Fibroblast of lung (primary cell): ENCODE data around the gene POLR2F.

Experiments used
- EZH2 ChIP-seq: IDR thresholded peaks from 2 replicates; pipeline ENCODE4 v1.5.1; 2012; ENCODE audit warnings: low read length, control low read depth, mild to moderate bottlenecking; ENCODE audit errors: missing control alignments
- TF ChIP-seq, protein P1 (sequence below), 2 donors: IDR thresholded peaks in 1 of 2; conservative IDR thresholded peaks in 1 of 2; 1 replicate in 1 of 2; 2 replicates in 1 of 2; pipeline ENCODE4 v1.5.1; 2011 to 2012; ENCODE audit warnings: low read length in 2 of 2, control low read depth in 1 of 2, inconsistent platforms in 1 of 2, low read depth in 1 of 2, mild to moderate bottlenecking in 1 of 2

DNA sequence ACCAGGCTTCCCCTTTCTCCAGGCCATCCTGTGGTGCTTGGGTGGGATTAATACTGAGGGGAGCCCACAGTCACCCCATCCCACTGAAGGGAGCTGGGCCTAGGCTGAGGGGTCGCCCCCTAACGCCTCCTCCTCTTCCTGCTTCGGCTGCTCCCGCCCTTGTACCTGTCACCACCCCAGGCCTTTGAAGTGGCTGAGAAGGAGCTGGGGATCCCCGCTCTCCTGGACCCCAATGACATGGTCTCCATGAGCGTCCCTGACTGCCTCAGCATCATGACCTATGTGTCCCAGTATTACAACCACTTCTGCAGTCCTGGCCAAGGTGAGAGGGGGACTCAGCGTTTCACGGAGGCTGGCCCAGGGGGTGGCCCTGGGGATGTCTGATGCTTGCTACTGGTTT is 41.3 kb upstream of the POLR2F start:
- TF ChIP-seq, protein P1, sequence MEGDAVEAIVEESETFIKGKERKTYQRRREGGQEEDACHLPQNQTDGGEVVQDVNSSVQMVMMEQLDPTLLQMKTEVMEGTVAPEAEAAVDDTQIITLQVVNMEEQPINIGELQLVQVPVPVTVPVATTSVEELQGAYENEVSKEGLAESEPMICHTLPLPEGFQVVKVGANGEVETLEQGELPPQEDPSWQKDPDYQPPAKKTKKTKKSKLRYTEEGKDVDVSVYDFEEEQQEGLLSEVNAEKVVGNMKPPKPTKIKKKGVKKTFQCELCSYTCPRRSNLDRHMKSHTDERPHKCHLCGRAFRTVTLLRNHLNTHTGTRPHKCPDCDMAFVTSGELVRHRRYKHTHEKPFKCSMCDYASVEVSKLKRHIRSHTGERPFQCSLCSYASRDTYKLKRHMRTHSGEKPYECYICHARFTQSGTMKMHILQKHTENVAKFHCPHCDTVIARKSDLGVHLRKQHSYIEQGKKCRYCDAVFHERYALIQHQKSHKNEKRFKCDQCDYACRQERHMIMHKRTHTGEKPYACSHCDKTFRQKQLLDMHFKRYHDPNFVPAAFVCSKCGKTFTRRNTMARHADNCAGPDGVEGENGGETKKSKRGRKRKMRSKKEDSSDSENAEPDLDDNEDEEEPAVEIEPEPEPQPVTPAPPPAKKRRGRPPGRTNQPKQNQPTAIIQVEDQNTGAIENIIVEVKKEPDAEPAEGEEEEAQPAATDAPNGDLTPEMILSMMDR (conservative IDR thresholded peaks at IDR 0.05 in 1 of 2, IDR thresholded peaks at IDR 0.05 in 1 of 2; ENCODE audit: low read depth in 1 of 2, low read length in 2 of 2) = no peak
- TF ChIP-seq EZH2 = no peak
